Adrenal gland (tissue), 12 donors: ENCODE results near the gene PRX. TPM values are rescaled to one million over a fixed set of nuclear protein-coding genes. Genes with fewer than 3 reads are reported as not detected.
A peak's percentile ranks its signal among the peaks of the same experiment; 100 is the strongest.

Source experiments
- DNase-seq, 7 donors: peaks; one replicate each; pipeline ENCODE4 v3.0.0-alpha.2; 2019 to 2020
- H3K27ac ChIP-seq, 5 donors: fragments of 200-600 bp; sonication (generic) in 4 of 5; 1 replicate in 3 of 5; 2 replicates in 2 of 5; pipeline versions ENCODE4 v1.5.1 to v1.8.0; 2016 to 2020; ENCODE audit warnings: mild to moderate bottlenecking in 1 of 5
- H3K27me3 ChIP-seq: fragments of 200-600 bp; 2 replicates; pipeline ENCODE4 v1.8.0; 2021
- H3K36me3 ChIP-seq, 2 donors: fragments of 200-600 bp; replicated peaks in 1 of 2; 1 replicate in 1 of 2; 2 replicates in 1 of 2; pipeline versions ENCODE4 v1.5.1 to v1.8.0; 2018 to 2022
- H3K4me1 ChIP-seq, 2 donors: fragments of 200-600 bp; replicated peaks in 1 of 2; 1 replicate in 1 of 2; 2 replicates in 1 of 2; pipeline versions ENCODE4 v1.5.1 to v1.8.0; 2018 to 2021
- H3K4me3 ChIP-seq, 4 donors: fragments of 200-600 bp; sonication (generic) in 3 of 4; one replicate each; pipeline ENCODE4 v1.5.1; 2016 to 2018
- H3K9me3 ChIP-seq, 3 donors: fragments of 200-600 bp; sonication (generic) in 1 of 3; replicated peaks in 1 of 3; 1 replicate in 2 of 3; 2 replicates in 1 of 3; pipeline versions ENCODE4 v1.5.1 to v1.8.0; 2016 to 2021
- POLR2A ChIP-seq, 2 donors: fragments of 450-650 bp; IDR thresholded peaks; one replicate each; pipeline ENCODE4 v1.6.1; 2017; ENCODE audit warnings: antibody characterized with exemption in 2 of 2, mild to moderate bottlenecking in 2 of 2, moderate library complexity in 1 of 2
- WGBS, 4 donors: extraction: QIAGEN DNeasy Blood & Tissue Kit in 2 of 4; methylation state at CpG; one replicate each; pipeline versions ENCODE4 v1.1.5 to v1.1.7; 2013 to 2017; 5-methylcytosine and 5-hydroxymethylcytosine counted together
- intact Hi-C, 2 donors: fragments of 100-400 bp; cut with DNase I; formaldehyde crosslinking; loops; one replicate each; pipeline versions ENCODE4 v1.14.1 to v1.15.0; 2022 to 2023
- polyA plus RNA-seq, 3 donors: library from polyadenylated mRNA; stranded (reverse); fragments of 200-250 nt in 2 of 3; fragments of 350-450 nt in 1 of 3; fragmentation: Illumina TruSeq in 1 of 3; extraction: RNeasy Lipid Tissue Mini Kit (QIAGEN cat#74804) in 1 of 3; gene quantifications; one replicate each; pipeline ENCODE4 v1.2.3, GENCODE V29; 2013 to 2014
- total RNA-seq, 9 donors: library from RNA; depleted of rRNA in 4 of 9; stranded (reverse); fragments of >200 nt in 4 of 9; fragments of 120-200 nt in 1 of 9; fragmentation: NEBNext Ultra II Directional in 1 of 9; extraction: Animal tissue kit (Norgen Biotek cat#: 25700) in 1 of 9; gene quantifications; one replicate each; pipeline versions ENCODE4 v1.1.0 to v1.2.4, GENCODE V29; 2013 to 2023
- TF ChIP-seq, protein P1 (sequence below), 6 experiments: fragments of 450-650 bp in 4 of 6; fragments of 200-600 bp in 2 of 6; sonication (generic) in 1 of 6; IDR thresholded peaks; 1 replicate in 5 of 6; 2 replicates in 1 of 6; pipeline versions ENCODE4 v1.5.1 to v1.8.0; 2016 to 2021; ENCODE audit warnings: antibody characterized with exemption in 6 of 6, mild to moderate bottlenecking in 2 of 6, moderate library complexity in 1 of 6
- donor health status: healthy with polysubstance abuse.
- donor health status: Bipolar disorder and iron deficiency.
- donor health status: DM: yes; HTN: yes; CAD: no.
- donor health status: DM: no; HTN: no; CAD: no.
- donor health status: DM: no; HTN: no; CAD: no.
- donor health status: DM: yes; HTN: yes; CAD: no.

Gene PRX
- total and polyA plus RNA-seq, 12 donors, result 3.2 to 12.8 (median 7.7) TPM

DNA sequence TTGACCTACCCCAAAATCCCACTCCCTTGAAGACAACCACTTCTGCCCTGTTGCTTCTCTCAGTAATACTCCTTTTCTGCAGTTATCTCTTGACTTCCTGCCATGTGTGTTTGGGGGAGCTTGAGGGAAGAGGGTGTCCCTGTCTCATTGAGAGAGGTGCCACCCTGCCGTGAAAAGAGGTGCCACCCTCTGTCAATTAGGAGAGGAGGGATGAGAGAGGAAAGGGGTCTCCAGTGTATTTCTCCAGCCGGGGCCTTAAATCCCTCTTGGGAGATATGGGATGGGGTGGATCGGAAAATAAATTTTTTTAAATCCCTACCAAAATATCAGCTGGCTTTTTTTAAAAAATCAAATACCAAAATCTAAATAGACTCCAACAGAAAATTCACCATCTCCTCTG is 48.2 kb downstream of the PRX start:
- WGBS, 4 donors, result 48 to 57% (median 53%) methylated on average over 3 of the region's 3 CpGs
- no peak for DNase-seq
- Histone ChIP-seq H3K36me3 (peaks cover 0 to 34% of the 10 kb centered on the region in 2 donors), H3K4me1 (peaks cover 6 to 22% of the 10 kb centered on the region in 2 donors), H3K4me3 (peak overlapping the region in 2 of 4 donors; percentile 24 to 69), H3K27ac (no peak overlapping the region), H3K9me3 (no peaks in the 10 kb centered on the region), H3K27me3 (no peaks in the 10 kb centered on the region)
- TF ChIP-seq POLR2A (IDR thresholded peaks at IDR 0.05), result no peak
- TF ChIP-seq, protein P1, sequence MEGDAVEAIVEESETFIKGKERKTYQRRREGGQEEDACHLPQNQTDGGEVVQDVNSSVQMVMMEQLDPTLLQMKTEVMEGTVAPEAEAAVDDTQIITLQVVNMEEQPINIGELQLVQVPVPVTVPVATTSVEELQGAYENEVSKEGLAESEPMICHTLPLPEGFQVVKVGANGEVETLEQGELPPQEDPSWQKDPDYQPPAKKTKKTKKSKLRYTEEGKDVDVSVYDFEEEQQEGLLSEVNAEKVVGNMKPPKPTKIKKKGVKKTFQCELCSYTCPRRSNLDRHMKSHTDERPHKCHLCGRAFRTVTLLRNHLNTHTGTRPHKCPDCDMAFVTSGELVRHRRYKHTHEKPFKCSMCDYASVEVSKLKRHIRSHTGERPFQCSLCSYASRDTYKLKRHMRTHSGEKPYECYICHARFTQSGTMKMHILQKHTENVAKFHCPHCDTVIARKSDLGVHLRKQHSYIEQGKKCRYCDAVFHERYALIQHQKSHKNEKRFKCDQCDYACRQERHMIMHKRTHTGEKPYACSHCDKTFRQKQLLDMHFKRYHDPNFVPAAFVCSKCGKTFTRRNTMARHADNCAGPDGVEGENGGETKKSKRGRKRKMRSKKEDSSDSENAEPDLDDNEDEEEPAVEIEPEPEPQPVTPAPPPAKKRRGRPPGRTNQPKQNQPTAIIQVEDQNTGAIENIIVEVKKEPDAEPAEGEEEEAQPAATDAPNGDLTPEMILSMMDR (IDR thresholded peaks at IDR 0.05), result no peak
- intact Hi-C loops, result no loop called here

DNA sequence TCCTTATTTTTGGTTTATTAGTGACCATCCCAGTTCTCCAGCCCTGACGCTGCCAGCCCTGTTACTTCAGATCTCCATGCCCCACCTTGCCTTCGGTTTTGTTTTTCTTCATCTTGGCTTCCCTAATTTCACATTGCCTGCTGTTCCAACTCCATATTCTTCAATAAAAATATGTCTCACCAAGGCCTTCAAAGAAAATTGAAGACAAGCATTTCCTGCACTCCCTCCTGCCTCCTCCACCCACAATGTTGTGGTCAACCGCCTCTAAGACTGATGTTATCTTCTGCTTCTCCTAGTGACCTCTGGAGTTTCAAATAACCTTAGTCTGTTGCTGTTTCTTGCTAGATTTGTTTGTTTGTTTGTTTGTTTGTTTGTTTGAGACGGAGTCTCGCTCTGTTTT is 50.1 kb downstream of the PRX start:
- Histone ChIP-seq H3K27me3 (no peaks in the 10 kb centered on the region), H3K4me3 (no peak overlapping the region), H3K36me3 (peaks cover 0 to 23% of the 10 kb centered on the region in 2 donors), H3K27ac (no peak overlapping the region), H3K4me1 (peaks cover 6 to 22% of the 10 kb centered on the region in 2 donors), H3K9me3 (no peaks in the 10 kb centered on the region)
- WGBS, 4 donors, result 67 to 82% (median 71%) methylated on average over 5 of the region's 5 CpGs
- no peak for DNase-seq
- intact Hi-C loops, result no loop called here
- TF ChIP-seq, protein P1 (IDR thresholded peaks at IDR 0.05), result no peak
- no peak for TF ChIP-seq POLR2A (IDR thresholded peaks at IDR 0.05)

DNA sequence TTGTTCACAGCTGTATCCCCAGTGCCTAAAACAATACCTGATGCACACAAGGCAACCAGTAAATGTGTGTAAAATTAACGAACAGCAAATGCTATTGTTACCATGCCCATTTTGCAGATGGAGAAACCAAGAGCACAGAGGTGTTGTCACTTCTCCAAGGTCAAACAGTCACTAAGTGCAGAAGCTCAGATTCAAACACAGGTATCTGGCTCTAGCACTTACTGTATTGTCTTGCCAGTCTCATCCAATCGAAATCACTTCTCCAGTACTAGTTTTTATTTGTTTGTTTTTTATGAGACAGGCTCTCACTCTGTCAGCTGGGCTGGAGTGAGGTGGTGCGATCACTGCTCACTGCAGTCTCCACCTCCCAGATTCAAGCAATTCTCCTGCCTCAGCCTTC is 51.0 kb downstream of the PRX start:
- intact Hi-C loops, result no loop called here
- 89 to 96% (median 93%) methylated on average over 3 of the region's 3 CpGs for WGBS, 4 donors
- H3K9me3 ChIP-seq, result no peaks in the 10 kb centered on the region
- peaks cover 0 to 13% of the 10 kb centered on the region in 2 donors for H3K36me3 ChIP-seq
- DNase-seq, result no peak
- TF ChIP-seq, protein P1 (IDR thresholded peaks at IDR 0.05), result no peak
- no peak for TF ChIP-seq POLR2A (IDR thresholded peaks at IDR 0.05)
- H3K4me1 ChIP-seq, result peaks cover 6 to 22% of the 10 kb centered on the region in 2 donors
- H3K4me3 ChIP-seq, result no peak overlapping the region
- H3K27me3 ChIP-seq, result no peaks in the 10 kb centered on the region
- no peak overlapping the region for H3K27ac ChIP-seq

DNA sequence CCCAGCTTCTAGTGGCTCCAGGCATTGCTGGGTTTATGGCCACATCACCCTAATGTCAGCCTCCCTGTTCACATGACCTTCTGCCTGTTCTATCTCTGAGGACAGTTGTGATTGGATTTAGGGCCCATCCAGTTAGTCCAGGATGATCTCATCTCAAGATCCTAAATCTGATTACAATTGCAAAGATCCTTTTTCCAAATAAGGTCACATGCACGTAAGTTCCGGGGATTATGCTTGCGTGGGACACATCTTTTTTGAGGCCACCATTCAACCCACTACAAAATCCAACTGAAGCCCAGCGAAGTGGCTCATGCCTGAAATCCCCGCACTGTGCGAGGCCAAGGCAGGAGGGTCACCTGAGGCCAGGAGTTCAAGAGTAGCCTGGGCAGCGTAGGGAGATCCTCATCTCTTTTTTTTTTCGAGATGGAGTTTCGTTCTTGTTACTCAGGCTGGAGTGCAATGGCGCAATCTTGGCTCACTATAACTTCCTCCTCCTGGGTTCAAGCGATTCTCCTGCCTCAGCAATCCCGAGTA is 52.4 kb downstream of the PRX start:
- Histone ChIP-seq H3K36me3 (peaks cover 0 to 7% of the 10 kb centered on the region in 2 donors), H3K27ac (peak overlapping the region in 2 of 5 donors; percentile 27 to 38), H3K9me3 (no peaks in the 10 kb centered on the region), H3K27me3 (no peaks in the 10 kb centered on the region), H3K4me1 (peaks cover 6 to 16% of the 10 kb centered on the region in 2 donors), H3K4me3 (no peak overlapping the region)
- TF ChIP-seq, protein P1 (IDR thresholded peaks at IDR 0.05), result no peak
- no peak for TF ChIP-seq POLR2A (IDR thresholded peaks at IDR 0.05)
- intact Hi-C loops, result no loop called here
- 71 to 82% (median 78%) methylated on average over 10 to 12 of the region's 12 CpGs for WGBS, 4 donors
- DNase-seq, result peak in 5 of 7 donors; percentile 39 to 64 (median 57)
